Lung microvascular endothelial cell (primary cell): ENCODE data around the gene SLC16A1. TPM values are rescaled to one million over a fixed set of nuclear protein-coding genes. Genes with fewer than 3 reads are reported as not detected.

ENCODE experiments used
- DNase-seq, 2 donors: peaks; one replicate each; pipeline versions ENCODE4 v3.0.0 to v3.0.0-alpha.2; 2010; ENCODE audit warnings: low read depth in 2 of 2
- total RNA-seq: library from RNA; depleted of rRNA; stranded (reverse); fragments of >200 nt; gene quantifications from 2 replicates; pipeline ENCODE4 v1.2.1, GENCODE V29; 2014

The SLC16A1 gene
- total RNA-seq, 1 donor from 2014 or later = 114 TPM

DNA sequence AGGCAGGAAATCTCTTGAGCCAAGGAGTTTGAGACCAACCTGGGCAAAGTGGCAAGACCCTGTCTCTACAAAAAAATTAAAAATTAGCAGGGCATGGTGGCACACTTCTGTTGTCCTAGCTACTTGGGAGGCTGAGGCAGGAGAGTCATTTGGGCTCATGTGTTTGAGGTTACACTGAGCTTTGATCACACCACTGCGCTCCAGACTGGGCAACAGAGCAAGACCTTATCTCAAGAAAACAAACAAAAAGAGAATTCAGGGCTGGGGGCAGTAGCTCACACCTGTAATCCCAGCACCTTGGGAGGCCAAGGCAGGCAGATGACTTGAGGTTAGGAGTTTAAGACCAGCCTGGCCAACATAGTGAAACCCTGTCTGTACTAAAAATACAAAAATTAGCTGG is 17.8 kb upstream of the SLC16A1 start:
- DNase-seq = no peak

DNA sequence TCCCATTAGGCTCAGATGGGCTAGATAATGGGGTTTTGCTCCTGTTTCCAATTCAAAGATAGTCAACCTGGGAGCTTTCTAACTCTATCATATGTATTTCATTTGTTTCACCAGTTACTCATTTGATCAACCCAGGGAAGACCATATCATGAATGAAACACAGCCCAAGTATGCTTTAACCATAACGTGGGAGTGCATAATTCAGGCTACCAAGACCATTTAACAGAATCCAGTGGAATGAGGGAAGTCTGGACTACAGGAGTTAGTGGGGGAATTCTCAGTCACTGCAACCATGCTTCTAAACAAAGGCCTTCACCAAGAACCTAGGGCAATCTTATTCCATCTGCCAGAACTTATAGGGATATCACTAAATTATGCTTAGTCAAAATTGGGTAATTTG is 15.0 kb upstream of the SLC16A1 start:
- DNase-seq = no peak

DNA sequence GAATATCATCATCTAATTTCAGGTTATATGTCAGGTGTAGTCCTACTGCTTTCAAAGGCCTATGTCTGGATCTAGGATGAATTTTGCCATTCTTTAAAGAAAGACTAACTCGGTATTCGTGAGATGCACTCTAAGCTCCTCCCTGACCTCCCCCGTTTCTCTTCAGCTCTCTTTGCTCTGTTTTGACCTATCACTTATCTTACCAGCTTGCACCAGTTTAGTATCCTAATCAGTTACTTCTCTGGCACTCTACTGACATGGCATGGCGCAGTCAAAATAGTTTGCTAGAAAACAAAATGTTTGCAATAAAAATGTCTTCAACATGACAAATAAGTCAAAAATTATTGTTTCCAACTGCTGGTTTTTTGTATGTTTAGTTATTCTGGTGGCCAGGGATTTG is 8.4 kb upstream of the SLC16A1 start:
- DNase-seq = no peak

DNA sequence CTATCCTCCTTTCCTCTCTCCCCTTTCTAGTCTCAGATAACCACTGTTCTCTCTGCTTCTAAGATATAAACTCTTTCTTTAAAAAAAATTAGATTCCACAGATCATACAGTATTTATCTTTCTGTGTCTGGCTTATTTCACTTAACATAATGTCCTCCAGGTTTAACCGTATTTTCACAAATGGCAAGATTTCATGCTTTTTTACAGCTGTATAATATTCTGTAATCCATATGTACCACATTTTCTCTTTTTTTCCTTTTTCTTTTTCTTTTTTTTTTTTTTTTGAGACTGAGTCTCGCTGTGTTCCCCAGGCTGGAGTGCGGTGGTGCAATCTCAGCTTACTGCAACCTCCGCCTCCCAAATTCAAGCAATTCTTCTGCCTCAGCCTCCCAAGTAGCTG is 5.1 kb upstream of the SLC16A1 start:
- DNase-seq = no peak

DNA sequence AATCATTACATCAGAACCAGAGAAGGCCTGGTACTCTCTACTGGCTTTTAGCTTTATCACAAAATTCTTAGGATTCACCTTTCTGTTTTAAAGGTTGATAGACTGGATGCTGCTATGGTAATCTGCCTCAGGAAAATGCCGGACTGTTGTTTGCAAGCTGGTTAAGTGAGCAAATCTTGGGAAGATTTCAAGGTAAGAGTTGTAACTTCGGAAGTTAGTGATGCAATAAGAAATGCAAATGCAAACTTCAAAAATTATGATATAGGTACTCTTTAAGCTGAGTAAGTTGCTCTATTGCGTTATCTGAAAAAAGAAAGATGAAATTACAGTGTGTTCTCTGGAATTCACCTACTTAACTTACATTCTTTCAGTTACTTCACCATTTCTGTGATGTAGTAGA is 4.4 kb upstream of the SLC16A1 start:
- no peak for DNase-seq

DNA sequence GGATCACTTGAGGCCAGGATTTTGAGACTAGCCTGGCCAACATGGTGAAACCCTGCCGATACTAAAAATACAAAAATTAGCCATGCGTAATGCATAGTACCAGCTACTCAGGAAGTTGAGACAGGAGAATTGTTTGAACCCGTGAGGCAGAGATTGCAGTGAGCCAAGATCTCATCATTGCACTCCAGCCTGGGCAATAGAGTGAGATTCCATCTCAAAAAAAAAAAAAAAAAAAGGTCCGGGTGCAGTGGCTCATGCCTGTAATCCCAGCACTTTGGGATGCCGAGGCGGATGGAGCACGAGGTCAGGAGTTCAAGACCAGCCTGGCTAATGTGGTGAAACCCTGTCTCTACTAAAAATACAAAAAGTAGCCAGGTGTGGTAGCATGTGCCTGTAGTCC is 2.2 kb upstream of the SLC16A1 start:
- DNase-seq = peak; percentile 22 to 47

DNA sequence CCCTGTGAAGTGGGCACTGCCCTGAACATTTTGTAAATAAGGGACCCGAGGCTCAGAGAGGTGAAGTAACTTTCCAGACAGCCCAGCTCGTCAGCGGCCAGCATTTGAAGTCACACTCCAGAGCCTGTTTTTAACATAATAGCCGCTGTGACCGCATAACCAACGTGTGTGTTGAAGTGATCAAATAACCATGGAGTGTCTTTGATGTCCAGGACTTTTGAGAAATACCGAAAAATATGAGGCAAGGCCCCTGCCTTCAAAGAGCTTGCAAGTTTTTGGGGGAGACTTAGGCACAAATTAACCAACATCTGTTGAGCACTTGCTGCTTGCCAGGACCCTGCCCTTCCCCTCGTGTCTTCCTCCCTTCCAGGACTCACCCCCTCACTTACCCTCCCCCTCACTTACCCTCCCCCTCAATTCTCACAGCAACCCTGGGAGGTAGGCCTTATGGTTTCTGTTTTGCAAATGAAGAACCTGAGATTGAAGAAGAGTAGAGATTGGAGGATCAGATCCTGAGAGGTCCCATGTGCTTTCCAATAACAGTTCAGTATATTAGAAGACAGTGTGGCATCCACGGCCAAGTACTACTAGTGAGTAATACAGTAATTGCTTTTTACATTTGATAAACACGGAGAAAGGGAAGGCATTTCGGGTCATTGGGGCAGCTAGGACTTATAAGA is 1.3 kb upstream of the SLC16A1 start:
- DNase-seq = peak; percentile 72 to 86

DNA sequence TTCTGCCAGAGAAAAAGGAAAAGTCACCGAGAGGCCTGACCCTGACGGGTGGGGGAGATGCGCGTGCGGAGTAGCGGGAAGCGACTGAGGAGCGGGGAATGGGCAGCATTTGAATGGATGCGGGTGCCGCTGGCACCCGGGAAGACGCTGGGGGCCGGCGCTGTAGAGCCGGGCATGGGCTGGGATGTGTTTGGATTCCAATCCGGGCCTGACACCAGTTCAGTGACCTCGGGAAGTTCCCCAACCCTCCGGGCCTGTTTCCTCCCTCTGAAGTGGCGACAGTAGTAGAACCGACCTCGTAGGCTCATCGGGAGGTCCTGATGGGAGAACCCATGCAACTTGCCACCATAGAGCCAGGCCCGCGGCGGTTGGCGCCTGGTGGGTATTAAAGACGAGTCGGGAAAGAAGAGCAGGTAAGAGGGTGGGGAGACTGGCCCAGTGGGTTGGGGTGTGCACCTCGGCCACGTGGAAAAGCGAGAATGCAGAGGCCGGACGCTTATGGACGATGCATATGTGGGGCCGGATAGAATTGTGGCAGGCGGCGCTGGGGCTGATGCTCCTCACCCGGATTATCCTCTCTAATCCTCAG is 642 bp upstream of the SLC16A1 start:
- DNase-seq = peak in 1 of 2 donors; percentile 45

DNA sequence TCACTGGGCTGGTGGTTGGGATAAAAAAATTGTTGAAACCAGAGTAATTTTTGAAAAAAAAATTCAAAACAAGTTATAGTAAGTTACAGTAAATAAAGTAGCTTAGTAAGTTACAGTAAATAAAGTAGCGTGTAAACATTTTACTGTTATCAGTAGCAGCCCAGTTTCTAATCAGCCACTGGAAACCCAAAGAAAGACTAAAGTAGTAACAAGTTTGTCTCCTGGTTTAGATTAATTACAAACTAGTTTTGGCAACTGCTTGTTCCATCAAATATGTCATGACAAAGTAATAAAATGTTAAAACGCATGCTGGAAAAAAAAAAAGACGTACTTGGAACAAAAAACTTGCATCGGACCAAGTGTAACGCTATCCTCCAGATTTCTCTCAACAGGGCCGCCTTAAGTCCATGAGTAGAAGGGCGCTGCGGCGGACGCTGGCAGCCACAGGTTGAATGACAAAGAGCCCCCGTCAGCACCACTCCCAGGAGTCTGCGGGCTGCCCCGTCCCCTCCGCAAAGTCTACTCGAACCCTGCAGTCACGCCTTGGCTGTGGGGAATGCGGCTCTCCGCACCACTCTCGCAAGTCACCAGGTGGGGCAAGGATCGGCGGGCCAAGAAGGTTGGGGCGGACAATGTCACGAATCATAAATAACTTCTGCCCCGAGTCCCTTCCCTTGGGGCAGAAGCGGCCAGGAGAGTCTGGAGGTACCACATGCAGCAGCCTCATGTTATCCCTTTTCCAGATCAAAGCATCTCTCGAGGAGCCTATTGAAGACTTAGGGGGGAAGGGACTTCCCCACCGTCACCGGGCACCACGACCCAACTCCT is 837 bp downstream of the SLC16A1 start:
- DNase-seq = peak; percentile 53 to 78

DNA sequence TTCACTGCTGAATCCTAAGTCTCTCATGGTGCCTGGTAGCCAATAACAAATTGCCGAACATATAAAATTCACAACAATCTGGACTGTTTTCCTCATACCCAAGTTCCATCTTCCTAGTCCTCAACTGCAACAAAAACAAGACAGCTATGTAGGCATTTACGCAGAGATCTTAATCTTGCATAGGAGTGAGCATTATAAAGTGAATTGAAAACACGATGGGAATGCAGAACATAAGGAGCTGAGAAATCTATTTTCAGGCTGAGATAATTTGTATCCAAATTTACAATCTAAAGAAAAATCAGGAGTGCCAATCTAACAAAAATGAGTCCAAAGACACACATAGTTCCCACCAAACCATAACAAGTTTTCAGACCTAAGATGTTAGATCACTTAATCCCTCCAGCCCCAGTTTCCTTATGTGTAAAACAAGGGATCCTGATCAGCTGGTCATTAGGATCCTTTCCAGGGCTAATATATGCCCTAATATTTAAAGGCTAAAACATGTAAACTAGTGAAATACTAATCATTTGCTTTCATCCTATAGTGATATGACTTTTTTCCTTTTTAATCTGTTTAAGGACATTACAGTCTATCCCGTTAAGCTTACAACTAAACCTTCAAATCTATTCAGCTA is 1.9 kb downstream of the SLC16A1 start:
- DNase-seq = no peak

DNA sequence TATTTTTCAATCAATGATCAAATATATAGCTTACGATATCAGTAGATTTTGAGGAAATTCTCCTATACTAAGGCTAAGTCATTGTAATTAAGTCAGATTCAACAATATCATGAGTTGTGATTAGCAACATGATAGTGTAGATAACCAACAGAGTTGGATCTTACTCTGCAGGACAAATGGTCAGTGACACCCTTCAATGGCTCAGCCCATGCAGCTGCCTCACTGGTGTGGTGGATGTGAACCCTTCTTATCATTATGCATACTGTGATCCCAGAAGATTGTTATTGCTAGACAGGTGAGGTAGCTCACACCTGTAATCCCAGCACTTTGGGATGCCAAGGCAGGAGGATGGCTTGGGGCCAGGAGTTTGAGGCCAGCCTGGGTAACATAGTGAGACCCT is 5.6 kb downstream of the SLC16A1 start:
- DNase-seq = no peak

DNA sequence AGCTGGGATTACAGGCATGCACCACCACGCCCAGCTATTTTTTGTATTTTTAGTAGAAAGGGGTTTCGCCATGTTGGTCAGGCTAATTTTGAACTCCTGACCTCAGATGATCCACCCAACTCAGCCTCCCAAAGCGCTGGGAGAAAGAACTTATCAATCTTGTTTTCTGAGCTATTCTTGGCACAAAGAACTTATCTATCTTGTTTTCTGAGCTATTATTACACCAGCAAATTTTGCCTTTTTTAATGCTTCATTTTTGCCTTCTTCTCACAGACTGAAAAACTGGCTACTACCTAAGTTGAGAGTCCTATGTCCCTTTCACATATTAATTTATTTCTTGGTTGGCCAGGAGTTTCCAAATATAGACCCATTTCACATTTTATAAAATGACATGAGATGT is 9.3 kb downstream of the SLC16A1 start:
- no peak for DNase-seq

DNA sequence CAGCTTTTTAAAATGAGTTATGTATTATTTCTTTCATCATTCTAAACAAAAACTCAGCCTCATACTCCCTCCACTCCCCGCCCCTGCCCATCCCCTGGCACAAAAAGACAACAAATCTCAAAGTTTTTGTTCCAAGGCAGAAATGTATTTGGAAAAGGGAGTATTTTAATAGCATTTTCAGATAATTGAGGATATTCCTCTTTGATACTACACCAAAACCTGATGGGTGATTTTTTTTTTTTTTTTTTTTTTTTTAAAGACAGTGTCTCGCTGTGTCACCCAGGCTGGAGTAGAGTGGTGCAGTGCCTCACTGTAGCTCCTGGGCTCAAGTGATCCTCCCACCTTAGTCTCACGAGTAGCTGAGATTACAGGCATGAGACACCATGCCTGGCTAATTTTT is 16.2 kb downstream of the SLC16A1 start:
- DNase-seq = no peak

DNA sequence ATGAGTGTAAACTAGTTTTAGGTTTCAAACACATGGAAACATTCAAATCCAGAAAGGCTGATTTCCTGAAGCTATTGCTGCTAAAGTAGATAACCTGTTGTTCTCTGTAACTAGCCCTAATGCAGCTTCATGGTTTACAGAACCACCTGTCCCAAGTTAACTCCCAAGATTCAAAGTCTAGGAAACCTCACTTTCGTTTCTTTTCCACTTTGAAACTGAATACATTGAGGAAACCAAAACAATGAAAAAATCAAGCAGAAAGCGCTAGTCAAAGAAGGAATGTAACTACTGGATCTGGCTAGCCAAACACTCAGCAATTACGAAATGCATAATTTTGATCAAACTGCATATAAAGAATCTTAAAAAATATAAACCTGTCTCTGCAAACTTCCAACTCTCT is 17.8 kb downstream of the SLC16A1 start:
- no peak for DNase-seq

DNA sequence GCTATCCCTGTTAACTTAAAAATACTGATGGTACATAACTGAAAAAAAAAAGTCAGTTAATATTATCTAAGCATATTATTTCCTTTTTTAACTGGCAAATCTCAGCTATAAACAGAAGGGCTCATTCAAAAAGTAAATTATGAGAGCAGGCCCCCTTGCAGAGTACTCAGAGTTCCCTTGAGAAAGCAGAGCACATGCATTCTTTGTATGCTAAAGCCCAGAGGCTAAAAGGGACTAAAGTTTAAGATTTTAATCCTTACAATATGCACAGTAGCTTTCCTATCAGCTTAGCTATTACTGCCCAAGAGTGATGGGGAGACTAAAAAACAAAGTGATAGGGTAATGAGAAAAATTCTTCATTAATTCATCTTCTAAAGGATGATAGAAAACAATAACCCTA is 18.5 kb downstream of the SLC16A1 start:
- no peak for DNase-seq

DNA sequence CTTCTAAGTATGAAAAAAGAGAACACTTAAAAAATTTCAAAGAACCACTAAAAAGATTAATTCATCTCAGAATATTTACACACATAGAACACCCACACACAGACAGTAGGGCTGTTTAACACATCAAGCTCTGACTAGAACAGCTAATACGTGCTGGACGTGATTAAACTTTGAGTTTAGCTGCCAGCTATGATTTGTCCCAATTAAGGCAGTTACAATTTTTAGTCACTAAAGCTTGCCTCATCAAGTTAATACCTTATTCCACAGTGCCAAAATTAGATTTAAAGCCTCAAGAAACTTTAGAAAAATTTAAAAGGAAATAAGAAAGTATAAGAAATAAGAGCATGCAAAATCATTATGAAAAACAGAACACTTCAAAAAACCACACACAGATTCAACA is 18.9 kb downstream of the SLC16A1 start:
- DNase-seq = no peak

DNA sequence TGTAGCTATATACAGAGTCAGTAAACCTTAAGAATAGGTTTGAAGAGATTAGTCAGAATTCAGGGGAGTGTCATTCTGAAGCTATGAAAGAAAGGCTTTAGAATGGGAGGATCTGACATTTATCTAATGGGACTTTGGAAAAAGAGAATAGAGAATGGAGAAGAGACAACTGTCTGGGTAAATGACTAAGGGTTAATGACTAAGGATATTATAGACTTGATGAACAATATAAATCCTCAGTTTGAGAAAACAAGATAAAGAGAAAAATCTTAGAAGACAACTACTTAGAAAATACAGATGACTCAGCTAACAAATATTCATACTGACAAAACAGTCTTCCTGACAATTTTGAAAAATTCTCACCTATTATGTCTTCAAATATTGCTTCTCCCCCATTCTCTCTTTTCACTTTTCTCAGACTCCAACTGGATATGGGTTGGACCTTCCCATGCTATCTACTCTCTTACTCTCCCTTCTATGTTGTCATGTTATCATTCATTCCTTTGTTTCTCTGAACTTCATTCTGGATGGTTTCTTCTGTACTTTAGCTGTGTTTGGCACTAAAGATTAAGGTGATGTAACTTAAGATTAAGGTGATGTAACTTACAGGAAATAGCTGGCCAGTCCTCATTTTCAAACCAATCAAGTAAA is 20.4 kb downstream of the SLC16A1 start:
- peak in 1 of 2 donors; percentile 52 for DNase-seq

DNA sequence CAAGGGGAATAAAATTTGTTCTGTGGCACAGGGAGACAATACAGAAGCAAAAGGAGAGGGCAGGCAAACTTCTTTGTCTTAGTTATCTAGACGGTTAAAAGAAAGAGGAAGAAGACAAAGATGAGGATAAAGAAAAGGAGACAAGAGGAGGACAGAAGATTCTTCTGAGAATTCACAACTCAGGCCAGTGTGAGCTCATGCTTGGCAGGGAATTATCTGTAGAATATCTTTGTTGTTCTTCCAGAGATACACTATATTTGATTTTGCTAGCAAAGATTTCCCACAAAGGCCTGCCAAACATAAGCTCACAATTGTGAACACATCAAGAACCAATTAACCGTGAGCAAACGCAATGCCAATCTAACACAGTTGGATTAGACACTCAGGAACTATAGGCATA is 21.4 kb downstream of the SLC16A1 start:
- no peak for DNase-seq

DNA sequence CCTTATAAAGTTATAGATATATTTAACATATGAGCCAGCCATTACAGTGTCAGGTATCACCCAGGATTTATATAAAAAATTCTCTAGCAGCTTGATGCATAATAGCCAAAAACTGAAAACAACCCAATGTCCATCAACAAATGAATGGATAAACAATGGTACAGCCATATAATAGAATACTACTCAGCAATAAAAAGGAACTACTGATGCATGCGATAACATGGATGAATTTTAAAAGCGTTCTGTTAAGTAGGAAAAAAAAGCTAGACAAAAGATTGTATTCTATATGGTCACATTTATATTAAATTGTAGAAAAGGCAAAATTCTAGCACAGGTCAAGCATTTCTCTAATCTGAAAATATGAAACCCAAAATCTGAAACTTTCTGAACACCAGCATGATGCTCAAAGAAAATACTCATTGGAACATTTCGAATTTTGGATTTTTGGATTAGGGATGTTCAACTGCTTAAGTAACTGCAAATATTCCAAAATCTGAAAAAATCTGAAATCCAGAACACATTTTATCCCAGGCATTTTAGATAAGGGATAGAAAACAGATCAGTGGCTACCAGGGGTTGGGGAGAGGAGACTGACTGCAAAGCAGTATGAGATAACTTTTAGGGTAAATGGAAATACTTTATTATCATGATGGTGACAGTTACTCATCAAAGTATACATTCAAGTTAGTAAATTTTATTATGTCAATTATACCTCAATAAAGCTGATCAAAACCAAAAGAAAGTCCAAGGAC is 22.0 kb downstream of the SLC16A1 start:
- DNase-seq = no peak

DNA sequence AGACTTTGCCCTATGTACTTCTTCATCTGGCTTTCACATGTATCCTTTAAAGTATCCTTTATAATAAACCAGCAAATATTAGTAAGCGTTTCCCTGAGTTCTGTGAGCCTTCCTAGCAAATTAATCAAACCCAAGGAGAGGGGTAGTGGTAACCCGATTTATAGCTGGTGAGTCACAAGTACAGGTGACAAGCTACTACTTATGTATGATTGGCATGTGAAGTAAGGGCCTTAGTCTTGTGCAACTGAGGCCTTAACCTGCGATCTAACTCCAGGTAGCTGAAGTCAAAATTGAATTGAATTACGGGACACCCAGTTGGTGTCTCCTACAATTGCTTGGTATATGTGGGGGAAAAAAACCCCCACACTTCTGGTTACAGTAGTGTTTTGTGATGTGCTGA is 26.0 kb downstream of the SLC16A1 start:
- no peak for DNase-seq

DNA sequence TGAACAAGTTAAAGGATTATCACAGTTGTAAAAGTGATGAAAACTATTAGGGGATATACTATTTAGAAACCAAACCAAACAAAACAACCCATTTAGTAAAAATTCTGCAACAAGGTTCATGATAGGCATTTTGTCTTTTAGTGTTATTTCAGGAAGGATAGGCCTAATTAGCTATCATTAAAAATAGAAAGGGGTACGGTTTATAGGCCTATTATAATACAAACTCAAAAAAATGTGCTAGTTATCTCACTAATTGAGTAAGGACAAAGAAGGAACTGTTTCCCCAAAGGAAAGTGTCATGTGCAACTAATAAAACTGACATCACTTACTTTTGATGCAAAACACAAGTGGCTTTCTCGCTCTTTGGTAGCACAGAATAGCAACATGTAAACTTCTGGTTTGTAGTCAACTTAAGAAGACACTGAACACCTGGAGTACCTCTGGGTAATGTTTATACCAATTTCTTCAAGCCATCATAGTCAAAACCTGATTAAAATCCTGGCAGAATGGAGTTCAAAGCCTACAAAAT is 28.5 kb downstream of the SLC16A1 start:
- DNase-seq = no peak
